GM23248 (cell line): ENCODE measurements around the gene FAM83E. TPM values are rescaled to one million over a fixed set of nuclear protein-coding genes. Genes with fewer than 3 reads are reported as not detected.

Experiments
- DNase-seq: peaks from one replicate; pipeline ENCODE4 v3.0.0-alpha.2; 2015
- H2AFZ ChIP-seq: fragments of 200-600 bp; sonication (generic); 2 replicates; pipeline ENCODE4 v1.6.1; 2016; ENCODE audit warnings: antibody characterized with exemption
- H3F3A ChIP-seq: fragments of 200-600 bp; sonication (generic); 2 replicates; pipeline ENCODE4 v1.6.1; 2016; ENCODE audit warnings: mild to moderate bottlenecking, antibody characterized with exemption, mixed run types; ENCODE audit not compliant: insufficient read depth
- H3K27ac ChIP-seq: fragments of 200-600 bp; sonication (generic); 2 replicates; pipeline ENCODE4 v1.5.1; 2016; ENCODE audit warnings: mild to moderate bottlenecking
- H3K27me3 ChIP-seq: fragments of 200-600 bp; sonication (generic); replicated peaks from 2 replicates; pipeline ENCODE4 v1.6.1; 2016; ENCODE audit warnings: mild to moderate bottlenecking; ENCODE audit not compliant: insufficient read depth
- H3K36me3 ChIP-seq: fragments of 200-600 bp; sonication (generic); 2 replicates; pipeline ENCODE4 v1.6.1; 2016; ENCODE audit warnings: low read depth, mild to moderate bottlenecking
- H3K4me1 ChIP-seq: fragments of 200-600 bp; sonication (generic); 2 replicates; pipeline ENCODE4 v1.6.1; 2016; ENCODE audit warnings: mild to moderate bottlenecking; ENCODE audit not compliant: insufficient read depth
- H3K4me2 ChIP-seq: fragments of 200-600 bp; sonication (generic); one replicate; pipeline ENCODE4 v1.6.1; 2016; ENCODE audit warnings: mild to moderate bottlenecking; ENCODE audit not compliant: unreplicated experiment
- H3K4me3 ChIP-seq: fragments of 200-600 bp; sonication (generic); 2 replicates; pipeline ENCODE4 v1.5.1; 2016; ENCODE audit warnings: mild to moderate bottlenecking
- H3K79me2 ChIP-seq: fragments of 200-600 bp; sonication (generic); 2 replicates; pipeline ENCODE4 v1.6.1; 2016; ENCODE audit warnings: mild to moderate bottlenecking; ENCODE audit not compliant: insufficient read depth
- H3K9ac ChIP-seq: fragments of 200-600 bp; sonication (generic); 2 replicates; pipeline ENCODE4 v1.6.1; 2016; ENCODE audit warnings: mild to moderate bottlenecking
- H3K9me2 ChIP-seq: fragments of 200-600 bp; sonication (generic); 2 replicates; pipeline ENCODE4 v1.6.1; 2016; ENCODE audit warnings: mixed run types, mild to moderate bottlenecking, moderate library complexity; ENCODE audit not compliant: insufficient read depth
- H3K9me3 ChIP-seq: fragments of 200-600 bp; sonication (generic); one replicate; pipeline ENCODE4 v1.6.1; 2017; ENCODE audit warnings: low read depth
- H4K20me1 ChIP-seq: fragments of 200-600 bp; sonication (generic); 2 replicates; pipeline ENCODE4 v1.6.0; 2016; ENCODE audit not compliant: insufficient read depth
- EZH2 ChIP-seq: fragments of 200-600 bp; sonication (generic); IDR thresholded peaks from 2 replicates; pipeline ENCODE4 v1.6.1; 2018; ENCODE audit warnings: antibody characterized with exemption, mild to moderate bottlenecking; ENCODE audit not compliant: insufficient read depth, poor library complexity, severe bottlenecking
- EZH2phosphoT487 ChIP-seq: fragments of 200-600 bp; sonication (generic); IDR thresholded peaks from 2 replicates; pipeline ENCODE4 v1.6.1; 2018; ENCODE audit warnings: antibody characterized with exemption, moderate library complexity, mild to moderate bottlenecking, low read depth; ENCODE audit not compliant: insufficient read depth
- WGBS, 2 experiments: methylation state at CpG; one replicate each; pipeline ENCODE4 v1.1.6; 2015 to 2017; ENCODE audit warnings: low lambda C conversion rate in 2 of 2, low coverage in 1 of 2; ENCODE audit errors: missing lambda C conversion rate in 2 of 2; 5-methylcytosine and 5-hydroxymethylcytosine counted together
- in situ Hi-C: fragments of 300-500 bp; cut with MboI; formaldehyde crosslinking; loops from 2 replicates; pipeline ENCODE4 v1.15.0; 2020
- polyA plus RNA-seq: library from polyadenylated mRNA; unstranded; fragments of >200 nt; fragmentation: Nextera tagmentation; extraction: Ambion mirVana; gene quantifications from 2 replicates; pipeline ENCODE4 v1.2.1, GENCODE V29; 2016
- total RNA-seq: library from RNA; depleted of rRNA; stranded (reverse); fragments of >200 nt; shearing (Covaris generic); gene quantifications from 2 replicates; pipeline ENCODE4 v1.2.3, GENCODE V29; 2014

The FAM83E gene
- total and polyA plus RNA-seq, 2 experiments from 2014 or later: not detected

- Histone ChIP-seq H3K4me2 (no peak overlapping the region), H4K20me1 (no peaks in the 10 kb centered on the region), H3K9ac (no peak overlapping the region), H3F3A (peaks cover 6% of the 10 kb centered on the region), H3K27me3 (no peaks in the 10 kb centered on the region), H3K9me3 (no peaks in the 10 kb centered on the region), H3K9me2 (no peaks in the 10 kb centered on the region), H3K27ac (no peak overlapping the region), H3K4me3 (no peak overlapping the region), H3K4me1 (peaks cover 15% of the 10 kb centered on the region), H3K79me2 (no peaks in the 10 kb centered on the region), H2AFZ (no peak overlapping the region), H3K36me3 (no peaks in the 10 kb centered on the region)
- no peak for TF ChIP-seq EZH2
- no peak for TF ChIP-seq EZH2phosphoT487
- WGBS, 2 experiments: 78 to 82% methylated on average over 25 to 34 of the region's 34 CpGs
- in situ Hi-C loops: no loop called here
- no peak for DNase-seq
Observed at GRCh38 chr19:48628486-48629296, 13.8 kb upstream of the FAM83E start.

- Histone ChIP-seq H3K9ac (no peak overlapping the region), H3K4me2 (no peak overlapping the region), H3K4me3 (no peak overlapping the region), H3K4me1 (peaks cover 12% of the 10 kb centered on the region), H3K9me3 (no peaks in the 10 kb centered on the region), H2AFZ (no peak overlapping the region), H3K27me3 (no peaks in the 10 kb centered on the region), H3F3A (peaks cover 6% of the 10 kb centered on the region), H3K36me3 (no peaks in the 10 kb centered on the region), H4K20me1 (no peaks in the 10 kb centered on the region), H3K9me2 (no peaks in the 10 kb centered on the region), H3K79me2 (no peaks in the 10 kb centered on the region), H3K27ac (no peak overlapping the region)
- WGBS, 2 experiments: 77 to 79% methylated on average over 17 of the region's 17 CpGs
- DNase-seq: no peak
- in situ Hi-C loops: no loop called here
- TF ChIP-seq EZH2 (no peak), EZH2phosphoT487 (no peak)
Observed at GRCh38 chr19:48627865-48628314, 13.0 kb upstream of the FAM83E start.

GRCh38 chr19:48627201-48627864, 12.5 kb upstream of the FAM83E start:
- WGBS, 2 experiments: 90 to 94% methylated on average over 6 of the region's 6 CpGs
- DNase-seq: no peak
- H3K4me2 ChIP-seq: no peak overlapping the region
- H3K27ac ChIP-seq: no peak overlapping the region
- H3F3A ChIP-seq: peaks cover 2% of the 10 kb centered on the region
- no peaks in the 10 kb centered on the region for H3K9me3 ChIP-seq
- H3K36me3 ChIP-seq: no peaks in the 10 kb centered on the region
- H3K9ac ChIP-seq: no peak overlapping the region
- no peak overlapping the region for H3K4me3 ChIP-seq
- H4K20me1 ChIP-seq: no peaks in the 10 kb centered on the region
- no peaks in the 10 kb centered on the region for H3K27me3 ChIP-seq
- H3K79me2 ChIP-seq: no peaks in the 10 kb centered on the region
- in situ Hi-C loops: no loop called here
- no peaks in the 10 kb centered on the region for H3K9me2 ChIP-seq
- no peak overlapping the region for H2AFZ ChIP-seq
- H3K4me1 ChIP-seq: peaks cover 7% of the 10 kb centered on the region
- TF ChIP-seq EZH2 (no peak), EZH2phosphoT487 (no peak)

DNA sequence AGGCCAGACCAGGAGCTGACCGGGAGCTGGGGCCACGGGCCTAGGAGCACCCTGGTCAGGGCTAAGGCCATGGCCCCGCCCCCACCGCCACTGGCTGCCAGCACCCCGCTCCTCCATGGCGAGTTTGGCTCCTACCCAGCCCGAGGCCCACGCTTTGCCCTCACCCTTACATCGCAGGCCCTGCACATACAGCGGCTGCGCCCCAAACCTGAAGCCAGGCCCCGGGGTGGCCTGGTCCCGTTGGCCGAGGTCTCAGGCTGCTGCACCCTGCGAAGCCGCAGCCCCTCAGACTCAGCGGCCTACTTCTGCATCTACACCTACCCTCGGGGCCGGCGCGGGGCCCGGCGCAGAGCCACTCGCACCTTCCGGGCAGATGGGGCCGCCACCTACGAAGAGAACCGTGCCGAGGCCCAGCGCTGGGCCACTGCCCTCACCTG, 11.0 kb upstream of the FAM83E start:
- in situ Hi-C loops: no loop called here

More for the DNA sequence above, 11.0 kb upstream of the FAM83E start:
- Histone ChIP-seq H3K27me3 (no peaks in the 10 kb centered on the region), H3K79me2 (peaks cover 8% of the 10 kb centered on the region), H3K9me3 (no peaks in the 10 kb centered on the region), H3F3A (no peaks in the 10 kb centered on the region), H3K4me2 (no peak overlapping the region), H3K4me3 (no peak overlapping the region), H2AFZ (no peak overlapping the region), H3K4me1 (peaks cover 7% of the 10 kb centered on the region), H3K36me3 (no peaks in the 10 kb centered on the region), H3K9ac (no peak overlapping the region), H3K9me2 (no peaks in the 10 kb centered on the region), H4K20me1 (no peaks in the 10 kb centered on the region), H3K27ac (no peak overlapping the region)
- DNase-seq: no peak
- TF ChIP-seq EZH2: no peak
- no peak for TF ChIP-seq EZH2phosphoT487
- 95 to 100% methylated on average over 9 to 30 of the region's 30 CpGs for WGBS, 2 experiments
